Chondrocyte (in vitro differentiated cells): ENCODE measurements around the gene ARNT2. TPM values are rescaled to one million over a fixed set of nuclear protein-coding genes. Genes with fewer than 3 reads are reported as not detected.

ENCODE experiments used
- DNase-seq: peaks from one replicate; pipeline ENCODE4 v3.0.0; 2021; ENCODE audit warnings: mixed read lengths, low spot score
- H3K27ac Mint-ChIP-seq: one replicate; pipeline ENCODE4 v1.8.0; 2021; ENCODE audit warnings: mild to moderate bottlenecking, moderate library complexity, mixed read lengths; ENCODE audit not compliant: unreplicated experiment
- H3K27me3 Mint-ChIP-seq: 2 replicates; pipeline ENCODE4 v1.8.0; 2021; ENCODE audit warnings: low read depth, mixed read lengths
- H3K36me3 Mint-ChIP-seq: 2 replicates; pipeline ENCODE4 v1.8.0; 2021; ENCODE audit warnings: low read depth, mixed read lengths
- H3K4me1 Mint-ChIP-seq: 2 replicates; pipeline ENCODE4 v1.8.0; 2021; ENCODE audit warnings: low read depth, mild to moderate bottlenecking, mixed read lengths
- H3K4me3 Mint-ChIP-seq: one replicate; pipeline ENCODE4 v1.8.0; 2021; ENCODE audit warnings: mild to moderate bottlenecking, moderate library complexity, mixed read lengths; ENCODE audit not compliant: unreplicated experiment
- H3K9me3 Mint-ChIP-seq: 2 replicates; pipeline ENCODE4 v1.8.0; 2021; ENCODE audit warnings: low read depth, mixed read lengths
- total RNA-seq: library from RNA; stranded (reverse); gene quantifications from 3 replicates; pipeline ENCODE4 v1.2.1, GENCODE V29; 2021
- TF ChIP-seq, protein P1 (sequence below): fragments of 200-600 bp; sonication (generic); IDR thresholded peaks from 2 replicates; pipeline ENCODE4 v1.5.0; 2021; ENCODE audit warnings: antibody characterized with exemption, mild to moderate bottlenecking, moderate library complexity

The ARNT2 gene
- total RNA-seq, 1 donor from 2014 or later, result 20.2 TPM

DNA sequence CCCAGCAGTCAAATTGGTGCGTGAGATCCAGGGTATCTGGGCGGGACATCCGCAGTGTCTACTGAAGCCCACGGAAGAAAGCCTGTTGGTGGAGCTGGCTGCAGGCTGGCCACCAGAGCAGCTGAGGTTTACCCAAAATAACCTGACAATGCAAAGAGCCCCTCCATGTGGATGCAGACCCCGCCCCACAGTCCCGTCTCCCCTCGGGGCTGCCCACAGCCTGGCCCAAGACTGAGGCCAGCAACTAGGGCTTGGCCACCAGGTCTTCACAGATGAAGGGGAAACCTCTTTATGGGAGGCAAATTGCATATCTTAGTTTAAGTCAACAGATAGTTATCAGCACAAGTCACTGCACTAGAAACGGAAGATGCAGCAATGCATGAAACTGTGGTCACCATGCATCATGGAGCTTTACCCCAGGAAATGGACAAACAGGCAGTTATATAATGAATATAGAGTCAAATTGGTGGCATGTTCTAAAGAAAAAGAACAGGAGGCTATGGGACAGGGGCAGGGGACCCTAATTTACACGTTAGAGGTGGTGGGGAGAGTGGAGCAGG lies 86.3 kb downstream of the ARNT2 start:
- H3K9me3 Mint-ChIP-seq, result no peaks in the 10 kb centered on the region
- H3K4me1 Mint-ChIP-seq, result peaks cover 93% of the 10 kb centered on the region
- H3K4me3 Mint-ChIP-seq, result no peak overlapping the region
- H3K36me3 Mint-ChIP-seq, result peaks cover 6% of the 10 kb centered on the region
- H3K27ac Mint-ChIP-seq, result peak overlapping the region; percentile 83
- no peaks in the 10 kb centered on the region for H3K27me3 Mint-ChIP-seq
- no peak for DNase-seq
- TF ChIP-seq, protein P1, sequence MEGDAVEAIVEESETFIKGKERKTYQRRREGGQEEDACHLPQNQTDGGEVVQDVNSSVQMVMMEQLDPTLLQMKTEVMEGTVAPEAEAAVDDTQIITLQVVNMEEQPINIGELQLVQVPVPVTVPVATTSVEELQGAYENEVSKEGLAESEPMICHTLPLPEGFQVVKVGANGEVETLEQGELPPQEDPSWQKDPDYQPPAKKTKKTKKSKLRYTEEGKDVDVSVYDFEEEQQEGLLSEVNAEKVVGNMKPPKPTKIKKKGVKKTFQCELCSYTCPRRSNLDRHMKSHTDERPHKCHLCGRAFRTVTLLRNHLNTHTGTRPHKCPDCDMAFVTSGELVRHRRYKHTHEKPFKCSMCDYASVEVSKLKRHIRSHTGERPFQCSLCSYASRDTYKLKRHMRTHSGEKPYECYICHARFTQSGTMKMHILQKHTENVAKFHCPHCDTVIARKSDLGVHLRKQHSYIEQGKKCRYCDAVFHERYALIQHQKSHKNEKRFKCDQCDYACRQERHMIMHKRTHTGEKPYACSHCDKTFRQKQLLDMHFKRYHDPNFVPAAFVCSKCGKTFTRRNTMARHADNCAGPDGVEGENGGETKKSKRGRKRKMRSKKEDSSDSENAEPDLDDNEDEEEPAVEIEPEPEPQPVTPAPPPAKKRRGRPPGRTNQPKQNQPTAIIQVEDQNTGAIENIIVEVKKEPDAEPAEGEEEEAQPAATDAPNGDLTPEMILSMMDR, result no peak

DNA sequence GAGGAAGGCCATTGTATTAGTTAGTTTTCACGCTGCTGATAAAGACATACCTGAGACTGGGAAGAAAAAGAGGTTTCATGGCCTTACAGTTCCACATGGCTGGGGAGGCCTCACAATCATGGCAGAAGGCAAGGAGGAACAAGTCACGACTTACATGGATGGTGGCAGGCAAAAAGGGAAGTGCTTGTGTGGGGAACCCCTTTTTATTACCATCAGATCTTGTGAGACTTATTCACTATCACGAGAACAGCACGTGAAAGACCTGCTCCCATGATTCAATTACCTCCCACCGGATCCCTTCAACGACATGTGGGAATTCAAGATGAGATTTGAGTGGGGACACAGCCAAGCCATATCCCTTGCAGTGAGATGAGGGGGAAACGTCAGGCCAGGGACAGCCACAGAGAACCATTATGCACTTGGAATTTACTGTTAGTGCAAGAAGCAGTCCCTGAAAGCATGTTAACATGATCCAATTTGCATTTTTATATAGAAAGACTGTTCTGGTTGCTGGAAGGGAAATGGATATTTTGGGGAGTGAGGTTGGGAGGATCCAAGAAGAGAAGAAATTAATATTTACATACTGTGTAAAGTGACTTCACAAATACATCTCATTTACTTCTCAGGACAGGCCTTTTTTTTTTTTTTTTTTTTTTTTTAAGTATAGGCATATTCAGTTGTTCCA lies 87.1 kb downstream of the ARNT2 start:
- Mint-ChIP-seq H3K36me3 (peaks cover 6% of the 10 kb centered on the region), H3K4me1 (peaks cover 93% of the 10 kb centered on the region), H3K27me3 (no peaks in the 10 kb centered on the region), H3K27ac (peak overlapping the region; percentile 46), H3K4me3 (no peak overlapping the region), H3K9me3 (no peaks in the 10 kb centered on the region)
- no peak for DNase-seq
- TF ChIP-seq, protein P1, result no peak

DNA sequence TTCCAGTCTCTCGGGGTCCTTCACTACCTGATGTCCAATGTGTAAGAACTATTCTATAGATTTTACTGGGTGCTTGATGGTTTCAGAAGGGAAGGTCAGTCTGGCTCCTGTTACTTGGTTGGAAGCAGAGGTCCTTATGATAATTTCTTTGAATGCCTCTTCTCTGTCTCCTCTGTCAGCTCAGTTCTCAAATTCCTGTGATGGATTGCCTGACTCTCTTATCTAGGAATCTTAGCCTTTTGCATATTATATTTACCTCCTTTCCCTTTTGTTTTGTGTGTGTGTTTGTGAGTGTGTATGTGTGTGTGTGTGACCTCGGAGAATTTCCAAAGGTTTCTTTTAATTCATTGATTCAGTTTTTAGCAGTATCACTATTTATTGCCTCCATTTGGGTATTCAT lies 88.2 kb downstream of the ARNT2 start:
- H3K27me3 Mint-ChIP-seq, result no peaks in the 10 kb centered on the region
- TF ChIP-seq, protein P1, result no peak
- H3K9me3 Mint-ChIP-seq, result no peaks in the 10 kb centered on the region
- H3K27ac Mint-ChIP-seq, result peak overlapping the region; percentile 52
- peaks cover 92% of the 10 kb centered on the region for H3K4me1 Mint-ChIP-seq
- DNase-seq, result no peak
- peaks cover 6% of the 10 kb centered on the region for H3K36me3 Mint-ChIP-seq
- no peak overlapping the region for H3K4me3 Mint-ChIP-seq

DNA sequence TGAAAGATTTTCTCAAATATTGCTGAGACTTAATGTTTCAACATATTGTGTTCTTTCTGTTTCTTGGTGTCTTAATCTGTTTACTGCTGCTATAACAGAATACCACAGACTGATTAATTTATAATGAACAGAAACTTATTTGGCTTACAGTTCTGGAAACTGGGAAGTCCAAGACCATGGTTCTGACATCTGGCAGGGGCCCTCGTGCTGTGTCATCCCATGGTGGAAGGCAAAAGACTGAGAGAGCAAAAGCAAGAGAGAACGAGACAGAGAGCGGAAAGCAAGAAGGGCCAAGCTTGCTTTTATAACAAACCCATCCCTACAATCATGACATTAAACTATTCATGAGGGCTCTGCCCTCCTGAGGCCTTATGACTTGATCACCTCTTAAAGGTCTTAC lies 88.7 kb downstream of the ARNT2 start:
- Mint-ChIP-seq H3K4me3 (no peak overlapping the region), H3K9me3 (no peaks in the 10 kb centered on the region), H3K36me3 (peaks cover 6% of the 10 kb centered on the region), H3K27me3 (no peaks in the 10 kb centered on the region), H3K4me1 (peaks cover 87% of the 10 kb centered on the region), H3K27ac (peak overlapping the region; percentile 52)
- TF ChIP-seq, protein P1, result no peak
- DNase-seq, result no peak

DNA sequence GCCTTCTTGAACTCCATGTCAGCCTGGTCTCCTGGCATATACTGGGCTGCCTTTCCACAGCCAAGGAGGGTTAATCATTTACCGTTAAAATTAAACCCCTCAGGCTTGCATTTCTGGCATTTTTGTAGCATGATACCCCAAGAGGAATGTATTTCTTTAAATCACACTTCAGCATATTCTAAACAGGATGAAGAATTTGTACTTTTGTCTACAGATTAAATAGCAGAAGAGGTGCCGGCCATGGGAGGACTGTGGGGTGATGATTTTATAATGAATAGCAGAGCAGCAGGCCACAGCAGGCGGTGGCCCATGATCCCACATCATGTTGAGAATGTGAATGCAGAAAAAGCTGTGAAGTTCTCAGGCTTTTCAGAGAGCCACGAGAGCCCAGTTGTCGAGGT lies 90.2 kb downstream of the ARNT2 start:
- TF ChIP-seq, protein P1, result no peak
- peak overlapping the region; percentile 92 for H3K27ac Mint-ChIP-seq
- H3K4me3 Mint-ChIP-seq, result no peak overlapping the region
- H3K4me1 Mint-ChIP-seq, result peaks cover 85% of the 10 kb centered on the region
- no peak for DNase-seq
- H3K36me3 Mint-ChIP-seq, result peaks cover 6% of the 10 kb centered on the region
- no peaks in the 10 kb centered on the region for H3K27me3 Mint-ChIP-seq
- H3K9me3 Mint-ChIP-seq, result no peaks in the 10 kb centered on the region
